HG03097 (cell line): ENCODE measurements around the gene ANKS4B.
"Not testable (repeated sequence)": the region's sequence is repeated elsewhere in the genome, so short reads cannot be mapped to it uniquely, and the experiment has no call there.

Experiments used
- ATAC-seq: cut with Tn5 transposase; IDR thresholded peaks from one replicate; pipeline ENCODE4 v1.9.1; 2021; ENCODE audit not compliant: unreplicated experiment, low FRiP score

ANKS4B gene

GRCh38 chr16:21217121-21217520 lies 16.4 kb upstream of the ANKS4B start:
- no peak for ATAC-seq

- no peak for ATAC-seq
Observed at GRCh38 chr16:21218153-21218552, 15.3 kb upstream of the ANKS4B start.

DNA sequence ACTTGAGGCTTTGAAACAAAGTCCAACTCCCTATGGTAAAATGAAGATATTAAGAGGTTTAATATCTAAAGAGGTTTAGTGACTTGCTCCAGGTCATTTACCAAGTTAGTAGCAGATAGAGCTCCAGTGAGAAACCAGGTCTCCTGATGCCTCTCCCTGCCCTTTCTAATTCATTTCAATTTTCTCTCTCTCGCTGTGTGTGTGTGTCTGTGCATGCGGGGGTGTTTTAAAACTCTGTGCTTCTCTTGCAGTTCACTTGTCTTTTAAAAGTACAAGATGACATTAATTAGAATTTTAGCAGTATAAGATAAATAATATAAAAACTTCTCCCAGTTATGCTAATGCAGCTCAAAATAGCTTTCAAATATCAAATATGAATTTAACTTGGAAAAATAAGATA lies 13.9 kb upstream of the ANKS4B start:
- no peak for ATAC-seq

DNA sequence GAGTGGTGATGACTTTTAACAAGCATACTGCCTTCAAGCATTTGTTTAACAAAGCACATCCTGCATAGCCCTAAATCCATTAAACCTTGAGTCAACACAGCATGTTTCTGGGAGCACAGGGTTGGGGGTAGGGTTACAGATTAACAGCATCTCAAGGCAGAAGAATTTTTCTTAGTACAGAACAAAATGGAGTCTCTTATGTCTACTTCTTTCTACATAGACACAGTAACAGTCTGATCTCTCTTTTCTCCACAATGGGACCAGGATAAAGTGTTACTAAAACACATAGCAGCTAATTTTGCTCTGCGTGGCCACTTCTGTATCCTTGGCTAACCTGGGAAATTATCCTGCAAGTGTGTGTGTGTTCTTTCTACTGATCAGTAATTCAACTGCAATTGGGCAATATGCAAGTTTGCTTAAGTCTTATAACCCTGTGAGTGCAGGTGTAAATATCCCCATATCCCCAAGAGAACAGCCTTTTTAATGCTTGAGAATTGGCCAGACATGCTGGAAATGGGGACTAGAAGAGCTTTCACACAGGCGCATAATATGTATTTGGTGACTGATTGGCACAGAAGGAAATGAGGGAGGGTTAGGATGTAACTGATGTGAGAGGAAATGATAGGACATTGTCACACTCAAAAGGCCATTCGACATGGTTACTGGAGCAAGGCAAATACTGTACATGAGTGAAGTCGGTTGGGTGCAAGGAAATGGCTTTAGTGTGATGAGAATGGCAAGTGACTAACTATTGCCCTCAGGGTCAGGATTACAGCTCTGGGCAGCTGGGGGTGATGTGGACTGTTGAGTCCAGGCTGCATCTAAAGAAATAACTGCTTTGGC lies 10.8 kb upstream of the ANKS4B start:
- ATAC-seq: no peak

DNA sequence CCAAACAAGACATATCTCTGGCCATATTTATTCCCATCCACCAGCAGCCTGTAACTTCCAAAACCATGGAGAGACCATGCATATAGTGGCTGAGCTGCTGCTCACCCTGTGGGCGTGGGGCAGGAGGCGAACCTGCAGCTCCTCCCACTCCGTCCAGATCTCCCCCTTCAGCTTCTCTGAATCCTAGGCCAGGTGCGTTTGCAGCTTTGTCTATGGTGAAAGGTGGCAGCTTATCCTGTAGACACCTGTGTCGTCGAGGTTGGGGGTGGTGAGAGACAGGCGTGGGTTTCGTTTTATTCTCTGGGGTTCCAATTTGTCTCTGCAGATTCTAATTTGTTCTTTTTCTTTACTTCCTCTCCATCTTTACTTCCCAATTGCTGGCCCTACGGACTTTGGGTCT lies 9.7 kb upstream of the ANKS4B start:
- no peak for ATAC-seq

DNA sequence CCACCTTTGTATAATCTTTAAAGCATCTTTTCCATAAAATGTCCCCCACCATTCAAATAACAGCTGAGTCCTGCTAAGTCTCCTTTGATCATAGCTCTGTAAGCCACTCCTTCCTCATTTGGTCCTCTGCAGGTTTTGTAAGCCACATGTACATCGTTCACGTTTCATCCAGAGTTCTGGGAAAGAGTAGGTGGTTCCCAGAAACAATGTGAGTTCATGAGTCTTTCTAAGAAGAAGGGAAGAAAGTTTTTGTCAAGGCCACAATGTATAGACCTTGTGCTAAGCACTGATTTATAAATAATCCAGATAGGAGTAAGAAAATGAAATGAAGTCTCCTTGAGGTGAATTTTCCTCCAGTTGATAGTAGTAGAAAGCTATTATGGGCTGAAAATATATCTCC lies 8.7 kb upstream of the ANKS4B start:
- no peak for ATAC-seq

DNA sequence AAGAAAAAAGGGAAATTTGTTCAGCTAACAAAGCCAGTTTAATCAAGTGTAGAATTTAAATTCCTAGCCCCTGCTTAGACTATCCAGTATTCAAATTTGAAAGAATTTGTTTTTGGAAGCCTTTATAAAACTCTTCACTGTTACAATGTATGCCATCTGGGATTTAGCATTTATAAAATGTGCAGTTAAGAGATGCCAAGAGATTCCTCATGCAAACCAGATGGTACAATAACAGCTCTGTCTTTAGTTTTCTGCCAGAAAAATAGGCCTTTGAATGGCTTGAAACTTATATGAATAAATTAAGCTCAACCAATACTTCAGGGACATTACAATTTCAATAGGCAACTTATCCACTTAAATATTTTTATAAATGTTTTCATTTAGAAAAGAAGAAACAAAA lies 6.8 kb upstream of the ANKS4B start:
- no peak for ATAC-seq

GRCh38 chr16:21227866-21228265 lies 5.6 kb upstream of the ANKS4B start:
- ATAC-seq: no peak

- ATAC-seq: no peak
Observed at GRCh38 chr16:21228361-21228872, 5.1 kb upstream of the ANKS4B start.

- ATAC-seq: no peak
Observed at GRCh38 chr16:21233045-21233520, 416 bp upstream of the ANKS4B start.

GRCh38 chr16:21235199-21235585 lies 1.7 kb downstream of the ANKS4B start:
- no peak for ATAC-seq

DNA sequence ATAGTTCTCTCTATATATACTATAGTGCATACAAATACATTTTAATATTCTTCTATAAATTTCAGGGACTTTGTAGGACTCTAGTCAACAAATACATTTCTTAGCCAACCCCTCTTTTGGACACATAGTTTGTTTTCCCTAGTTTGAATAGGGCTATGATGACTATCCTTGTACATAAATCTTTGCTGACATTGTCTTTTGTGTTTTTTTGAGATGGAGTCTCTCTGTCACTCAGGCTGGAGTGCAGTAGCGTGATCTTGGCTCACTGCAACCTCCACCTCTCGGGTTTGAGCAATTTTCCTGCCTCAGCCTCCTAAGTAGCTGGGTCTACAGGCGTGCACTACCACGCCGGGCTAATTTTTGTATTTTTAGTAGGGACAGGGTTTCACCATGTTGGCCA lies 3.3 kb downstream of the ANKS4B start:
- ATAC-seq: no peak

GRCh38 chr16:21239646-21240045 lies 6.1 kb downstream of the ANKS4B start:
- ATAC-seq: no peak

- ATAC-seq: no peak
Observed at GRCh38 chr16:21242756-21243155, 9.3 kb downstream of the ANKS4B start.

DNA sequence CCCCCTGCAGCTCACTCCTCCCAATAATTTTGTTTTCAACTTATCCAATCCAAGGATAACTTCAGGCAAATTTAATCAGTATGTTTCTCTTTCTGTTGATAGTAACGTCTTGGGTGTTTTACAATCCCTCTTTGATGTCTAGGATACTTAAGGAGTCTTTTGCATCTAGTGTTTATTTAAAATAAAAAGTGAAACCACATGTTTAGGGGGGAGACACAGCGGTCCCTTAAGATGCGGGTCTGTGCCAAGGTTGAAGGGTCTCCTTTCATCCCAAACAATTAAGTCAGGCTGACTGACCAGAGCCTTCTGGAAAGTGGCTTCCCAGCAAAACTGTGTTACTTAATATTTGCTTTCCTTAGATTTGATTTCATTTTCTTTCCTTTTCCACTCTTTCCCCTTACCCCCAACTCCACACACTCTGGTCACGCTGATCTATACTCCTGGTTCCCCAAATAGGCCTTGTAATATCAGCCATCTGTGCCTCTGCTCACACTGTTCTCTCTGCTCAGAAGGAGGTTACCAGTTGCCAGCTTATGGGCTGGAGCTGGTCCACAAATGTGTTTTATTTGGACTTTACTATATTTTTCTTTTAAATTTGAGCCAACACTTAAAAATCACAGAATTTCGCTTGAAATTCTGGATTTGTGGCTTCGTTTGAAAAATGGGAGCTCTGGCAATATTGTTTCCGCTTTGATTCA lies 11.2 kb downstream of the ANKS4B start:
- no peak for ATAC-seq

DNA sequence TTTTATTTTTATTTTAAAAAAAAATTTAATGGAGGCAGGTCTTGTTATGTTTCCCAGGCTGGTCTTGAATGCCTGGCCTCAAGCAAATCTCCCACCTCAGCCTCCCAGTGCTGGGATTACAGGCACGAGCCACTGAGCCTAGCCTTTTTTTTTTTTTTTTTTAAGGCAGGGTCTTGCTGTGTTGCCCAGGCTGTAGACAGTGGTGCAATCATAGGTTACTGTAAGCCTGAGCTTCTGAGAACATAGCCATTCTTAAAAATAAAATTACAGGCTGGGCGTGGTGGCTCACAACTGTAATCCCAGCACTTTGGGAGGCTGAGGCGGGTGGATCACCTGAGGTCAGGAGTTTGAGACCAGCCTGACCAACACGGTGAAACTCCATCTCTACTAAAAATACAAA lies 14.7 kb downstream of the ANKS4B start:
- ATAC-seq: not testable (repeated sequence)

- ATAC-seq: no peak
Observed at GRCh38 chr16:21250072-21250923, 16.8 kb downstream of the ANKS4B start.

DNA sequence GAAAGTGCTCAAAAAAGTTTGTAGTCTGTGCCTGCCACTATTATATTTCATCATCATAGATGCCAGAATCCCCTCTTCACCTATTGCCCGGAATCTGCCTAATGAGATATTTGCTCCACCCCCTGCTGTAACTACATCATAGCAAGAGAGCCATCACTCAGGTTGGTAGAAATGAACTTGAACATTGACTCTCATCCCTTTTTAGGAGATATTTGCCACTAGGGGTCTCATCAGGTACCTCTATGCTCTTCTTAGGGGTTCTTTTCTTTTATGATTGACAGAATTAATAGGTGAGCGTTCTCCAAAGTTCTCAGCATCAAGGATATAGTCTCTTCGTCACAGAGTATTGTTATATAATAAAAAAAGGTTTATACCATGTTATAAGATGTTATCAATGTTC lies 20.0 kb downstream of the ANKS4B start:
- no peak for ATAC-seq

DNA sequence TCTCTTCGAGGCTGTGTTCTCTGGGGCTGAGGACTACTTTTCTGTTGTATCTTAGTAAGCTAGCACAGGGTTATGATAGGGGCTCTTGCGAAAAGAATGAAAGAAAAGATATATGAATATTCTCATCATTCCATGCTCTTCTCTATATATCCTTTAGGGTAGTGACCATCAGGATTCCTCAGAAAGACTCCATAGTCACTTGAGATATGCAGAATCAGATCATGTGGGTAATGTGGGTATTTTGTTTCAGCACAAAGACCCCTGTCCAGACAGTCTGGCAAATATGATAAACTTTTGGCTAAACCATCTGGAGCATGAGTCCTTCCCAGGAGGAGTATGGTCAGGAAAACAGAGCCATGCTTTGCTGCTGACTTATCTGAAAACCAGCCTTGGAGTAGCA lies 23.1 kb downstream of the ANKS4B start:
- ATAC-seq: no peak

DNA sequence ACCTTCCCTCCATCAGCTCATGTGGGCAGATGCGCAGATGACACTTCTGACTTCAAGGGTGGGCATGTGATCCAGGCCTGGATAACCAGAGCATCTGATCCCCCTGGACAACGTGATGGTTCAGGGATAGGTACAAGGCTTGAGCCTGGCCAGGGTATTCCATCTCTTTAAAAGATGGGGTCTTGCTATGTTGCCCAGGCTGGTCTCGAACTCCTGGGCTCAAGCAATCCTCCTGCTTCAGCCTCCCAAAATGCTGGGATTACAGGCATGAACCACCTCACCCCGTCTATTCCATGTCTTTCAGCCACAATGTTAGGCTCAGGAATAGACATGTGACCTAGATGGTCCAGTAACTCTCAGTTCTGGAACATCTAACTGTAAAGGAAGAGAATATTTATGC lies 23.8 kb downstream of the ANKS4B start:
- no peak for ATAC-seq
